H54 (cell line): ENCODE results near the gene FMO4.
"Not testable (repeated sequence)": the region's sequence is repeated elsewhere in the genome, so short reads cannot be mapped to it uniquely, and the experiment has no call there.

Source experiments
- DNase-seq: peaks from one replicate; pipeline ENCODE4 v3.0.0; 2011; ENCODE audit warnings: low spot score, mixed read lengths; ENCODE audit not compliant: insufficient read length
- FAIRE-seq: peaks from 3 replicates; lab custom pipeline; 2011; peaks lifted over from hg19 to GRCh38; lab: Jason Lieb, UNC
- POLR2A ChIP-seq: IDR thresholded peaks from 2 replicates; pipeline ENCODE4 v1.6.1; 2011; ENCODE audit warnings: low read depth, mild to moderate bottlenecking, low read length

FMO4 gene

GRCh38 chr1:171299342-171299741 is 14.6 kb upstream of the FMO4 start:
- no peak for FAIRE-seq
- DNase-seq, result no peak
- no peak for TF ChIP-seq POLR2A

GRCh38 chr1:171300401-171300800 is 13.6 kb upstream of the FMO4 start:
- no peak for TF ChIP-seq POLR2A
- FAIRE-seq (no peak), DNase-seq (no peak)

- FAIRE-seq, result no peak
- DNase-seq, result no peak
- TF ChIP-seq POLR2A, result no peak
Measured at GRCh38 chr1:171310661-171311087, 3.3 kb upstream of the FMO4 start.

GRCh38 chr1:171311771-171312558 is 2.0 kb upstream of the FMO4 start:
- FAIRE-seq, result no peak
- DNase-seq, result no peak
- TF ChIP-seq POLR2A, result no peak

GRCh38 chr1:171313319-171313834 is 606 bp upstream of the FMO4 start:
- TF ChIP-seq POLR2A, result no peak
- no peak for DNase-seq
- FAIRE-seq, result no peak

GRCh38 chr1:171329251-171329650 is 15.3 kb downstream of the FMO4 start:
- FAIRE-seq (no peak), DNase-seq (no peak)
- no peak for TF ChIP-seq POLR2A

GRCh38 chr1:171334024-171334640 is 20.1 kb downstream of the FMO4 start:
- no peak for TF ChIP-seq POLR2A
- FAIRE-seq (no peak), DNase-seq (no peak)

GRCh38 chr1:171335964-171336363 is 22.0 kb downstream of the FMO4 start:
- FAIRE-seq, result no peak
- DNase-seq, result no peak
- TF ChIP-seq POLR2A, result no peak

- not testable (repeated sequence) for FAIRE-seq, DNase-seq
Measured at GRCh38 chr1:171339345-171339744, 25.4 kb downstream of the FMO4 start.

GRCh38 chr1:171343727-171344472 is 29.9 kb downstream of the FMO4 start:
- FAIRE-seq (no peak), DNase-seq (no peak)

GRCh38 chr1:171344473-171344820 is 30.5 kb downstream of the FMO4 start:
- FAIRE-seq (no peak), DNase-seq (no peak)
- TF ChIP-seq POLR2A, result no peak

More at GRCh38 chr1:171343727-171344472, 29.9 kb downstream of the FMO4 start:
- no peak for TF ChIP-seq POLR2A

- TF ChIP-seq POLR2A, result no peak
- FAIRE-seq (no peak), DNase-seq (no peak)
Measured at GRCh38 chr1:171345536-171345935, 31.6 kb downstream of the FMO4 start.

GRCh38 chr1:171346881-171347280 is 32.9 kb downstream of the FMO4 start:
- DNase-seq (no peak), FAIRE-seq (no peak)
- TF ChIP-seq POLR2A, result no peak

- no peak for FAIRE-seq
- no peak for DNase-seq
- TF ChIP-seq POLR2A, result no peak
Measured at GRCh38 chr1:171350594-171350993, 36.6 kb downstream of the FMO4 start.
